Calu3 (cell line): Measurements from ENCODE around the gene CXCL16. TPM values are rescaled to one million over a fixed set of nuclear protein-coding genes. Genes with fewer than 3 reads are reported as not detected.
A peak's percentile ranks its signal among the peaks of the same experiment; 100 is the strongest.

Experiments used
- BruUV-seq: library from RNA; stranded (reverse); fragments of 400-500 nt; replicated peaks from 2 replicates; lab custom pipeline; 2021; lab: Mats Ljungman, UMichigan
- CTCF ChIA-PET: fragments of 300-600 bp; sonication (Branson Sonifier 250); formaldehyde crosslinking; loops from one replicate; lab custom pipeline; 2022; ENCODE audit warnings: antibody characterized with exemption; lab: Charles Lee
- DNase-seq: peaks from one replicate; pipeline ENCODE4 v3.0.0; 2022
- H3K27ac Mint-ChIP-seq: one replicate; pipeline ENCODE4 v1.8.0; 2022; ENCODE audit warnings: mixed read lengths; ENCODE audit not compliant: unreplicated experiment
- H3K27me3 Mint-ChIP-seq: one replicate; pipeline ENCODE4 v1.8.0; 2022; ENCODE audit warnings: mixed read lengths; ENCODE audit not compliant: unreplicated experiment
- H3K36me3 Mint-ChIP-seq: one replicate; pipeline ENCODE4 v1.8.0; 2022; ENCODE audit warnings: mild to moderate bottlenecking, moderate library complexity, mixed read lengths; ENCODE audit not compliant: insufficient read depth, unreplicated experiment
- H3K4me1 Mint-ChIP-seq: one replicate; pipeline ENCODE4 v1.8.0; 2022; ENCODE audit warnings: mild to moderate bottlenecking, low read depth, mixed read lengths; ENCODE audit not compliant: unreplicated experiment
- H3K4me3 Mint-ChIP-seq: one replicate; pipeline ENCODE4 v1.8.0; 2022; ENCODE audit warnings: mild to moderate bottlenecking, low read depth, moderate library complexity, mixed read lengths; ENCODE audit not compliant: unreplicated experiment
- H3K9me3 Mint-ChIP-seq: one replicate; pipeline ENCODE4 v1.8.0; 2022; ENCODE audit warnings: low read depth, mixed read lengths; ENCODE audit not compliant: unreplicated experiment
- CTCF ChIP-seq: fragments of 200-600 bp; IDR thresholded peaks from one replicate; pipeline ENCODE4 v1.8.0; 2022; ENCODE audit warnings: antibody characterized with exemption; ENCODE audit not compliant: unreplicated experiment
- intact Hi-C: fragments of 100-400 bp; cut with micrococcal nuclease; formaldehyde crosslinking; loops from one replicate; pipeline ENCODE4 v1.10.0; 2022; ENCODE audit not compliant: unreplicated experiment
- total RNA-seq: library from RNA; stranded (reverse); gene quantifications from 2 replicates; pipeline ENCODE4 v1.2.3, GENCODE V29; 2022

Gene CXCL16
- total RNA-seq, 1 experiment from 2014 or later: 73.1 TPM

GRCh38 chr17:4735876-4736651 lies 3.7 kb downstream of the CXCL16 start:
- H3K27me3 Mint-ChIP-seq: no peaks in the 10 kb centered on the region

GRCh38 chr17:4734857-4735475 lies 4.8 kb downstream of the CXCL16 start:
- no TSS peak for BruUV-seq
- H3K27ac Mint-ChIP-seq: no peak overlapping the region
- intact Hi-C loops: loop anchor here (10.0 kb wide), 1 partner anchor 150 kb away; no protein-coding TSS in a partner anchor
- H3K9me3 Mint-ChIP-seq: no peaks in the 10 kb centered on the region
- H3K27me3 Mint-ChIP-seq: no peaks in the 10 kb centered on the region
- H3K4me3 Mint-ChIP-seq: no peak overlapping the region
- CTCF ChIA-PET: interaction anchor here (1.1 kb wide), 1 partner anchor 55 kb away, joined by 3 read pairs; no protein-coding TSS in a partner anchor
- peaks cover 49% of the 10 kb centered on the region for H3K36me3 Mint-ChIP-seq
- TF ChIP-seq CTCF: no peak
- peaks cover 8% of the 10 kb centered on the region for H3K4me1 Mint-ChIP-seq
- DNase-seq: no peak

More at GRCh38 chr17:4735876-4736651, 3.7 kb downstream of the CXCL16 start:
- CTCF ChIA-PET: interaction anchor here (1.1 kb wide), 1 partner anchor 54 kb away, joined by 3 read pairs; no protein-coding TSS in a partner anchor
- Mint-ChIP-seq H3K4me3 (no peak overlapping the region), H3K9me3 (no peaks in the 10 kb centered on the region), H3K4me1 (peaks cover 8% of the 10 kb centered on the region), H3K27ac (no peak overlapping the region), H3K36me3 (peaks cover 55% of the 10 kb centered on the region)
- DNase-seq: no peak
- no peak for TF ChIP-seq CTCF
- intact Hi-C loops: loop anchor here (10.0 kb wide), 1 partner anchor 149 kb away; no protein-coding TSS in a partner anchor
- TSS peak; percentile 12 for BruUV-seq

GRCh38 chr17:4733073-4733531 lies 6.6 kb downstream of the CXCL16 start:
- peaks cover 8% of the 10 kb centered on the region for H3K4me1 Mint-ChIP-seq
- no peak overlapping the region for H3K4me3 Mint-ChIP-seq
- H3K27ac Mint-ChIP-seq: no peak overlapping the region
- no TSS peak for BruUV-seq
- H3K9me3 Mint-ChIP-seq: no peaks in the 10 kb centered on the region
- H3K27me3 Mint-ChIP-seq: no peaks in the 10 kb centered on the region
- CTCF ChIA-PET: no interaction called here
- peaks cover 34% of the 10 kb centered on the region for H3K36me3 Mint-ChIP-seq
- no peak for TF ChIP-seq CTCF
- intact Hi-C loops: loop anchor here (10.0 kb wide), 1 partner anchor 152 kb away; no protein-coding TSS in a partner anchor
- no peak for DNase-seq

GRCh38 chr17:4728124-4728523 lies 11.6 kb downstream of the CXCL16 start:
- H3K4me1 Mint-ChIP-seq: no peaks in the 10 kb centered on the region
- intact Hi-C loops: no loop called here
- no peak overlapping the region for H3K27ac Mint-ChIP-seq
- peaks cover 13% of the 10 kb centered on the region for H3K36me3 Mint-ChIP-seq
- no peak overlapping the region for H3K4me3 Mint-ChIP-seq
- peaks cover 15% of the 10 kb centered on the region for H3K27me3 Mint-ChIP-seq
- no peaks in the 10 kb centered on the region for H3K9me3 Mint-ChIP-seq
- no peak for TF ChIP-seq CTCF
- DNase-seq: no peak
- CTCF ChIA-PET: no interaction called here
- no TSS peak for BruUV-seq
